ENCODE measurements around the gene LNPK. TPM values are rescaled to one million over a fixed set of nuclear protein-coding genes. Genes with fewer than 3 reads are reported as not detected.

Gene LNPK
- total RNA-seq, 4 donors from 2014 or later: 18.9 to 48.1 (median 20.2) TPM

GRCh38 chr2:175892046-175892445, 110.0 kb downstream of the LNPK start:
- Histone ChIP-seq H3K9me3 (no peaks in the 10 kb centered on the region), H3K36me3 (no peaks in the 10 kb centered on the region), H3K4me1 (no peaks in the 10 kb centered on the region), H3K4me3 (replicated peaks in 1 of 3) (no peak overlapping the region), H3K27ac (no peak overlapping the region), H3K27me3 (no peaks in the 10 kb centered on the region)
- 87 to 88% methylated on average over 2 of the region's 2 CpGs for WGBS, 2 donors
- intact Hi-C loops (cut with DNase I): no loop called here
- no peak for DNase-seq
- no peak for TF ChIP-seq POLR2A (IDR thresholded peaks at IDR 0.05)
- TF ChIP-seq, protein P1, sequence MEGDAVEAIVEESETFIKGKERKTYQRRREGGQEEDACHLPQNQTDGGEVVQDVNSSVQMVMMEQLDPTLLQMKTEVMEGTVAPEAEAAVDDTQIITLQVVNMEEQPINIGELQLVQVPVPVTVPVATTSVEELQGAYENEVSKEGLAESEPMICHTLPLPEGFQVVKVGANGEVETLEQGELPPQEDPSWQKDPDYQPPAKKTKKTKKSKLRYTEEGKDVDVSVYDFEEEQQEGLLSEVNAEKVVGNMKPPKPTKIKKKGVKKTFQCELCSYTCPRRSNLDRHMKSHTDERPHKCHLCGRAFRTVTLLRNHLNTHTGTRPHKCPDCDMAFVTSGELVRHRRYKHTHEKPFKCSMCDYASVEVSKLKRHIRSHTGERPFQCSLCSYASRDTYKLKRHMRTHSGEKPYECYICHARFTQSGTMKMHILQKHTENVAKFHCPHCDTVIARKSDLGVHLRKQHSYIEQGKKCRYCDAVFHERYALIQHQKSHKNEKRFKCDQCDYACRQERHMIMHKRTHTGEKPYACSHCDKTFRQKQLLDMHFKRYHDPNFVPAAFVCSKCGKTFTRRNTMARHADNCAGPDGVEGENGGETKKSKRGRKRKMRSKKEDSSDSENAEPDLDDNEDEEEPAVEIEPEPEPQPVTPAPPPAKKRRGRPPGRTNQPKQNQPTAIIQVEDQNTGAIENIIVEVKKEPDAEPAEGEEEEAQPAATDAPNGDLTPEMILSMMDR (IDR thresholded peaks at IDR 0.05): no peak

GRCh38 chr2:175890636-175891242, 111.3 kb downstream of the LNPK start:
- 84 to 85% methylated on average over 9 of the region's 9 CpGs for WGBS, 2 donors
- no peak for TF ChIP-seq POLR2A (IDR thresholded peaks at IDR 0.05)
- TF ChIP-seq, protein P1 (IDR thresholded peaks at IDR 0.05): no peak

GRCh38 chr2:175889701-175890302, 112.3 kb downstream of the LNPK start:
- no peaks in the 10 kb centered on the region for H3K9me3 ChIP-seq
- no peaks in the 10 kb centered on the region for H3K27me3 ChIP-seq
- intact Hi-C loops (cut with DNase I): no loop called here
- no peaks in the 10 kb centered on the region for H3K4me1 ChIP-seq
- WGBS, 2 donors: 66 to 69% methylated on average over 3 of the region's 3 CpGs
- no peak overlapping the region for H3K27ac ChIP-seq
- DNase-seq: no peak
- H3K36me3 ChIP-seq: no peaks in the 10 kb centered on the region
- TF ChIP-seq, protein P1 (IDR thresholded peaks at IDR 0.05): no peak
- no peak for TF ChIP-seq POLR2A (IDR thresholded peaks at IDR 0.05)
- H3K4me3 ChIP-seq (replicated peaks in 1 of 3): no peak overlapping the region

More at GRCh38 chr2:175890636-175891242, 111.3 kb downstream of the LNPK start:
- Histone ChIP-seq H3K27ac (no peak overlapping the region), H3K9me3 (no peaks in the 10 kb centered on the region), H3K4me3 (replicated peaks in 1 of 3) (no peak overlapping the region), H3K4me1 (no peaks in the 10 kb centered on the region), H3K36me3 (no peaks in the 10 kb centered on the region), H3K27me3 (no peaks in the 10 kb centered on the region)
- intact Hi-C loops (cut with DNase I): no loop called here
- no peak for DNase-seq

DNA sequence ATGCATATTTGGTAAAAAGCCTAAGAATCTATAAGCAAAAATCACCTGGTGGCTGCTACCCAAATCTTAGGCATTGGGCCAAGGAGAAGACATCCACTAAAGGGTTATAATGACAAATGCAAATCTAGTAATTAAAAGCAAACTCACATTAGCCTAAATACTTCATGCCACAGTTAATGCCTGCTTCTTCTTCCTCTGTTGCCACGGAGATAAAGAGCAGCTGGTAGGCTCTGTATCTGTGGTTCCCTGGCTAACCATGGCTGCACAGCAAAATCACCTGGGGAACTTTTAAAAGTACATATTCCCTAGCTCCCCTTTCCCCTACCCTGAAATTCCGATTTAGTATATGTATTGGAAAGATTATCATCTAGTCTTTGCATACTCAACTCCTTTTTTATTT, 114.3 kb downstream of the LNPK start:
- DNase-seq: no peak
- Histone ChIP-seq H3K4me1 (no peaks in the 10 kb centered on the region), H3K4me3 (replicated peaks in 1 of 3) (no peak overlapping the region), H3K27me3 (no peaks in the 10 kb centered on the region), H3K9me3 (no peaks in the 10 kb centered on the region), H3K36me3 (no peaks in the 10 kb centered on the region), H3K27ac (no peak overlapping the region)
- WGBS, 2 donors: 82 to 85% methylated on average over 2 of the region's 2 CpGs
- intact Hi-C loops (cut with DNase I): no loop called here
- TF ChIP-seq POLR2A (IDR thresholded peaks at IDR 0.05): no peak
- TF ChIP-seq, protein P1 (IDR thresholded peaks at IDR 0.05): no peak

- intact Hi-C loops (cut with DNase I): no loop called here
- Histone ChIP-seq H3K27ac (no peak overlapping the region), H3K27me3 (no peaks in the 10 kb centered on the region), H3K4me3 (replicated peaks in 1 of 3) (no peak overlapping the region), H3K4me1 (no peaks in the 10 kb centered on the region), H3K36me3 (no peaks in the 10 kb centered on the region), H3K9me3 (no peaks in the 10 kb centered on the region)
- no peak for DNase-seq
- WGBS, 2 donors: 48 to 50% methylated on average over 7 of the region's 7 CpGs
- TF ChIP-seq, protein P1 (IDR thresholded peaks at IDR 0.05): no peak
- no peak for TF ChIP-seq POLR2A (IDR thresholded peaks at IDR 0.05)
These were observed 117.2 kb downstream of the LNPK start for GRCh38 chr2:175884697-175885393.
